GM10266 (cell line): Measurements from ENCODE around the gene SEH1L.

Experiments used
- DNase-seq: peaks from one replicate; pipeline ENCODE4 v3.0.0; 2012; ENCODE audit errors: extremely low spot score
- CTCF ChIP-seq: IDR thresholded peaks from 2 replicates; pipeline ENCODE4 v1.5.1; 2012; ENCODE audit warnings: mild to moderate bottlenecking, low read depth; ENCODE audit not compliant: control insufficient read depth, insufficient read depth; ENCODE audit errors: missing control alignments

Gene SEH1L

GRCh38 chr18:12944709-12945108, 3.1 kb upstream of the SEH1L start:
- TF ChIP-seq CTCF, result no peak
- no peak for DNase-seq

GRCh38 chr18:12946549-12947284, 1.1 kb upstream of the SEH1L start:
- no peak for TF ChIP-seq CTCF
- DNase-seq, result no peak

GRCh38 chr18:12948050-12948804, 416 bp downstream of the SEH1L start:
- TF ChIP-seq CTCF, result no peak
- DNase-seq, result peak; percentile 94

- DNase-seq, result no peak
- TF ChIP-seq CTCF, result no peak
Observed at GRCh38 chr18:12958478-12958877, 10.7 kb downstream of the SEH1L start.

GRCh38 chr18:12960395-12960794, 12.6 kb downstream of the SEH1L start:
- no peak for DNase-seq
- TF ChIP-seq CTCF, result no peak

- no peak for DNase-seq
- TF ChIP-seq CTCF, result no peak
Observed at GRCh38 chr18:12960853-12961397, 13.1 kb downstream of the SEH1L start.

GRCh38 chr18:12963069-12963468, 15.3 kb downstream of the SEH1L start:
- no peak for TF ChIP-seq CTCF
- DNase-seq, result no peak
